Measurements from ENCODE around the gene MED31. TPM values are rescaled to one million over a fixed set of nuclear protein-coding genes. Genes with fewer than 3 reads are reported as not detected.

Gene MED31
- total and polyA plus RNA-seq, 2 experiments from 2014 or later = 13.8 to 44.2 TPM

GRCh38 chr17:6627019-6627418, 24.4 kb downstream of the MED31 start:
- no peak for DNase-seq (ENCODE audit: low spot score)
- no peak overlapping the region for H3K4me2 ChIP-seq

GRCh38 chr17:6626616-6627015, 24.8 kb downstream of the MED31 start:
- no peak overlapping the region for H3K27ac ChIP-seq
- no peaks in the 10 kb centered on the region for H3K9me2 ChIP-seq (replicated peaks; ENCODE audit: insufficient read depth)
- TF ChIP-seq CTCF (IDR thresholded peaks at IDR 0.05; ENCODE audit: poor library complexity) (no peak), EZH2phosphoT487 (IDR thresholded peaks at IDR 0.05; ENCODE audit: low read depth, severe bottlenecking, unreplicated experiment) (no peak), EZH2 (IDR thresholded peaks at IDR 0.05; ENCODE audit: borderline replicate concordance) (no peak)
- H3K4me3 ChIP-seq = no peak overlapping the region
- no peak overlapping the region for H3K4me2 ChIP-seq
- peaks cover 3% of the 10 kb centered on the region for H3K36me3 ChIP-seq (replicated peaks; ENCODE audit: insufficient read depth, low read depth)
- H3K4me1 ChIP-seq (ENCODE audit: insufficient read depth) = no peaks in the 10 kb centered on the region
- H3K27me3 ChIP-seq = no peaks in the 10 kb centered on the region
- H4K20me1 ChIP-seq (ENCODE audit: insufficient read depth, poor library complexity, severe bottlenecking) = no peaks in the 10 kb centered on the region
- H3K9me3 ChIP-seq (ENCODE audit: low read depth) = no peaks in the 10 kb centered on the region
- no peak overlapping the region for H2AFZ ChIP-seq
- DNase-seq (ENCODE audit: low spot score) = no peak
- 99% methylated on average over 6 of the region's 6 CpGs for WGBS (ENCODE audit: low lambda C conversion rate, missing lambda C conversion rate)
- H3K79me2 ChIP-seq = peaks cover 13% of the 10 kb centered on the region

More at GRCh38 chr17:6627019-6627418, 24.4 kb downstream of the MED31 start:
- Histone ChIP-seq H3K4me1 (ENCODE audit: insufficient read depth) (no peaks in the 10 kb centered on the region), H3K9me2 (replicated peaks; ENCODE audit: insufficient read depth) (no peaks in the 10 kb centered on the region), H3K36me3 (replicated peaks; ENCODE audit: insufficient read depth, low read depth) (peaks cover 3% of the 10 kb centered on the region), H2AFZ (no peak overlapping the region), H3K9me3 (ENCODE audit: low read depth) (no peaks in the 10 kb centered on the region), H3K79me2 (peaks cover 14% of the 10 kb centered on the region), H4K20me1 (ENCODE audit: insufficient read depth, poor library complexity, severe bottlenecking) (no peaks in the 10 kb centered on the region), H3K27me3 (no peaks in the 10 kb centered on the region), H3K4me3 (no peak overlapping the region), H3K27ac (no peak overlapping the region)
- TF ChIP-seq CTCF (IDR thresholded peaks at IDR 0.05; ENCODE audit: poor library complexity) = no peak
- TF ChIP-seq EZH2 (IDR thresholded peaks at IDR 0.05; ENCODE audit: borderline replicate concordance) = no peak
- TF ChIP-seq EZH2phosphoT487 (IDR thresholded peaks at IDR 0.05; ENCODE audit: low read depth, severe bottlenecking, unreplicated experiment) = no peak
- 89% methylated on average over 1 of the region's 1 CpG for WGBS (ENCODE audit: low lambda C conversion rate, missing lambda C conversion rate)

- no peak overlapping the region for H2AFZ ChIP-seq
- H3K4me1 ChIP-seq (ENCODE audit: insufficient read depth) = no peaks in the 10 kb centered on the region
- TF ChIP-seq CTCF (IDR thresholded peaks at IDR 0.05; ENCODE audit: poor library complexity) (no peak), EZH2 (IDR thresholded peaks at IDR 0.05; ENCODE audit: borderline replicate concordance) (no peak), EZH2phosphoT487 (IDR thresholded peaks at IDR 0.05; ENCODE audit: low read depth, severe bottlenecking, unreplicated experiment) (no peak)
- H3K79me2 ChIP-seq = peaks cover 11% of the 10 kb centered on the region
- H3K4me2 ChIP-seq = no peak overlapping the region
- H4K20me1 ChIP-seq (ENCODE audit: insufficient read depth, poor library complexity, severe bottlenecking) = no peaks in the 10 kb centered on the region
- no peaks in the 10 kb centered on the region for H3K9me3 ChIP-seq (ENCODE audit: low read depth)
- 98% methylated on average over 3 of the region's 3 CpGs for WGBS (ENCODE audit: low lambda C conversion rate, missing lambda C conversion rate)
- no peak for DNase-seq (ENCODE audit: low spot score)
- H3K4me3 ChIP-seq = no peak overlapping the region
- no peak overlapping the region for H3K27ac ChIP-seq
- peaks cover 3% of the 10 kb centered on the region for H3K36me3 ChIP-seq (replicated peaks; ENCODE audit: insufficient read depth, low read depth)
- H3K9me2 ChIP-seq (replicated peaks; ENCODE audit: insufficient read depth) = no peaks in the 10 kb centered on the region
- H3K27me3 ChIP-seq = no peaks in the 10 kb centered on the region
Observed at GRCh38 chr17:6623941-6624340, 27.5 kb downstream of the MED31 start.

- H3K36me3 ChIP-seq (replicated peaks; ENCODE audit: insufficient read depth, low read depth) = peaks cover 4% of the 10 kb centered on the region
- TF ChIP-seq EZH2phosphoT487 (IDR thresholded peaks at IDR 0.05; ENCODE audit: low read depth, severe bottlenecking, unreplicated experiment) (no peak), EZH2 (IDR thresholded peaks at IDR 0.05; ENCODE audit: borderline replicate concordance) (no peak), CTCF (IDR thresholded peaks at IDR 0.05; ENCODE audit: poor library complexity) (no peak)
- WGBS (ENCODE audit: low lambda C conversion rate, missing lambda C conversion rate) = 93% methylated on average over 4 of the region's 4 CpGs
Observed at GRCh38 chr17:6611231-6611630, 40.2 kb downstream of the MED31 start.

More at GRCh38 chr17:6611231-6611630, 40.2 kb downstream of the MED31 start:
- Histone ChIP-seq H3K4me3 (no peak overlapping the region), H4K20me1 (ENCODE audit: insufficient read depth, poor library complexity, severe bottlenecking) (no peaks in the 10 kb centered on the region), H3K4me2 (no peak overlapping the region), H3K9me3 (ENCODE audit: low read depth) (no peaks in the 10 kb centered on the region), H3K27me3 (no peaks in the 10 kb centered on the region), H3K79me2 (peaks cover 4% of the 10 kb centered on the region), H2AFZ (no peak overlapping the region), H3K9me2 (replicated peaks; ENCODE audit: insufficient read depth) (no peaks in the 10 kb centered on the region), H3K27ac (no peak overlapping the region), H3K4me1 (ENCODE audit: insufficient read depth) (no peaks in the 10 kb centered on the region)
- no peak for DNase-seq (ENCODE audit: low spot score)
